ENCODE measurements around the gene PPARA. TPM values are rescaled to one million over a fixed set of nuclear protein-coding genes. Genes with fewer than 3 reads are reported as not detected.

PPARA gene
- polyA plus RNA-seq, 1 of the 3 experiments (the other 2 are of a cell fraction): 4.5 TPM

DNA sequence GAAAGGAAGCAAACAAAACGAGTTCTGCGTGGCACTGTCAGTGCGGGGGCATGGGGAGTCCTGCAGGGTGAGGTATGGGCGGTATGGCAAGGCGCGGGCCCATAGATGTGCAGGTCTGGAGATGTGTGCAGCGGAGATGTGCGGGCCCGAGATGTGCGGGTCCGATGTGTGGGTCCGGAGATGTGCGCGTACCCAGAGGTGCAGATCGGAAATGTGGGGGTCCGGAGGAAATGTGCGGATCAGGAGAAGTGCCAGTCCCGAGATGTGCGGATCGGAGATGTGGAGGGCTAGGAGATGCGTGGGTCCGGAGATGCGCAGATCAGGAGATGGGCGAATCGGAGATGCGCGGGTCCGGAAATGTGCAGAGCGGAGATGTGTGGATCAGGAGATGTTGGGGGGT is 63.8 kb downstream of the PPARA start:
- no peaks in the 10 kb centered on the region for H3K27me3 ChIP-seq (ENCODE audit: insufficient read depth)
- H3K79me2 ChIP-seq (ENCODE audit: insufficient read depth): no peaks in the 10 kb centered on the region
- H3K4me3 ChIP-seq (ENCODE audit: low read depth in 2 of 2, low read length in 1 of 2): no peak overlapping the region
- H3K9me2 ChIP-seq: no peaks in the 10 kb centered on the region
- H3F3A ChIP-seq (replicated peaks; ENCODE audit: insufficient read depth): no peaks in the 10 kb centered on the region
- POLR2A ChIA-PET: no interaction called here
- H3K4me1 ChIP-seq (ENCODE audit: control insufficient read depth in 1 of 2, insufficient read depth in 2 of 2, low read depth in 1 of 2, low read length in 1 of 2): no peaks in the 10 kb centered on the region
- CTCF ChIA-PET: no interaction called here
- no peak overlapping the region for H3K9ac ChIP-seq
- no peak overlapping the region for H3K27ac ChIP-seq (ENCODE audit: low read depth in 2 of 2, low read length in 1 of 2)
- H3K36me3 ChIP-seq (replicated peaks in 1 of 2; ENCODE audit: control insufficient read depth in 1 of 2, insufficient read depth in 2 of 2, low read length in 1 of 2): peaks cover 10 to 26% of the 10 kb centered on the region in 2 experiments
- H3K4me2 ChIP-seq: no peak overlapping the region
- WGBS (ENCODE audit: low lambda C conversion rate): 96% methylated on average over 29 of the region's 29 CpGs
- DNase-seq: no peak
- TF ChIP-seq NRF1 (IDR thresholded peaks at IDR 0.05; ENCODE audit: low read depth, low read length) (no peak), SMC3 (IDR thresholded peaks at IDR 0.05; ENCODE audit: low read depth, low read length) (no peak), RFX5 (IDR thresholded peaks at IDR 0.05; ENCODE audit: low read length) (no peak), FOSL2 (IDR thresholded peaks at IDR 0.05; ENCODE audit: borderline replicate concordance, low read depth) (no peak), FOXM1 (IDR thresholded peaks at IDR 0.05; ENCODE audit: low read depth) (no peak), RAD21 (IDR thresholded peaks at IDR 0.05; ENCODE audit: low read length) (no peak), POLR2AphosphoS5 (IDR thresholded peaks at IDR 0.05; ENCODE audit: low read depth, low read length) (no peak), TAF1 (IDR thresholded peaks at IDR 0.05; ENCODE audit: borderline replicate concordance, low read depth, low read length) (no peak), GATA2 (CRISPR knock-in tag; IDR thresholded peaks at IDR 0.05) (no peak), SIN3A (IDR thresholded peaks at IDR 0.05; ENCODE audit: borderline replicate concordance, low read depth, low read length) (no peak), TEAD4 (IDR thresholded peaks at IDR 0.05; ENCODE audit: borderline replicate concordance, insufficient read depth) (no peak), RCOR1 (IDR thresholded peaks at IDR 0.05; ENCODE audit: low read length) (no peak), NFIC (IDR thresholded peaks at IDR 0.05; ENCODE audit: borderline replicate concordance) (no peak), EZH2phosphoT487 (IDR thresholded peaks at IDR 0.05; ENCODE audit: borderline replicate concordance, low read depth) (no peak)
- TF ChIP-seq, protein P1, sequence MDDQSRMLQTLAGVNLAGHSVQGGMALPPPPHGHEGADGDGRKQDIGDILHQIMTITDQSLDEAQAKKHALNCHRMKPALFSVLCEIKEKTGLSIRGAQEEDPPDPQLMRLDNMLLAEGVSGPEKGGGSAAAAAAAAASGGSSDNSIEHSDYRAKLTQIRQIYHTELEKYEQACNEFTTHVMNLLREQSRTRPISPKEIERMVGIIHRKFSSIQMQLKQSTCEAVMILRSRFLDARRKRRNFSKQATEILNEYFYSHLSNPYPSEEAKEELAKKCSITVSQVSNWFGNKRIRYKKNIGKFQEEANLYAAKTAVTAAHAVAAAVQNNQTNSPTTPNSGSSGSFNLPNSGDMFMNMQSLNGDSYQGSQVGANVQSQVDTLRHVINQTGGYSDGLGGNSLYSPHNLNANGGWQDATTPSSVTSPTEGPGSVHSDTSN (IDR thresholded peaks at IDR 0.05): no peak
- TF ChIP-seq, protein P2, sequence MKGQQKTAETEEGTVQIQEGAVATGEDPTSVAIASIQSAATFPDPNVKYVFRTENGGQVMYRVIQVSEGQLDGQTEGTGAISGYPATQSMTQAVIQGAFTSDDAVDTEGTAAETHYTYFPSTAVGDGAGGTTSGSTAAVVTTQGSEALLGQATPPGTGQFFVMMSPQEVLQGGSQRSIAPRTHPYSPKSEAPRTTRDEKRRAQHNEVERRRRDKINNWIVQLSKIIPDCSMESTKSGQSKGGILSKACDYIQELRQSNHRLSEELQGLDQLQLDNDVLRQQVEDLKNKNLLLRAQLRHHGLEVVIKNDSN (IDR thresholded peaks at IDR 0.05; ENCODE audit: borderline replicate concordance, low read depth): no peak
- TF ChIP-seq, protein P3, sequence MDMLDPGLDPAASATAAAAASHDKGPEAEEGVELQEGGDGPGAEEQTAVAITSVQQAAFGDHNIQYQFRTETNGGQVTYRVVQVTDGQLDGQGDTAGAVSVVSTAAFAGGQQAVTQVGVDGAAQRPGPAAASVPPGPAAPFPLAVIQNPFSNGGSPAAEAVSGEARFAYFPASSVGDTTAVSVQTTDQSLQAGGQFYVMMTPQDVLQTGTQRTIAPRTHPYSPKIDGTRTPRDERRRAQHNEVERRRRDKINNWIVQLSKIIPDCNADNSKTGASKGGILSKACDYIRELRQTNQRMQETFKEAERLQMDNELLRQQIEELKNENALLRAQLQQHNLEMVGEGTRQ (IDR thresholded peaks at IDR 0.05; ENCODE audit: borderline replicate concordance, low read depth, low read length): no peak
- TF ChIP-seq, protein P4, sequence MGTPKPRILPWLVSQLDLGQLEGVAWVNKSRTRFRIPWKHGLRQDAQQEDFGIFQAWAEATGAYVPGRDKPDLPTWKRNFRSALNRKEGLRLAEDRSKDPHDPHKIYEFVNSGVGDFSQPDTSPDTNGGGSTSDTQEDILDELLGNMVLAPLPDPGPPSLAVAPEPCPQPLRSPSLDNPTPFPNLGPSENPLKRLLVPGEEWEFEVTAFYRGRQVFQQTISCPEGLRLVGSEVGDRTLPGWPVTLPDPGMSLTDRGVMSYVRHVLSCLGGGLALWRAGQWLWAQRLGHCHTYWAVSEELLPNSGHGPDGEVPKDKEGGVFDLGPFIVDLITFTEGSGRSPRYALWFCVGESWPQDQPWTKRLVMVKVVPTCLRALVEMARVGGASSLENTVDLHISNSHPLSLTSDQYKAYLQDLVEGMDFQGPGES (IDR thresholded peaks at IDR 0.05; ENCODE audit: low read depth, low read length): no peak
- TF ChIP-seq, protein P5, sequence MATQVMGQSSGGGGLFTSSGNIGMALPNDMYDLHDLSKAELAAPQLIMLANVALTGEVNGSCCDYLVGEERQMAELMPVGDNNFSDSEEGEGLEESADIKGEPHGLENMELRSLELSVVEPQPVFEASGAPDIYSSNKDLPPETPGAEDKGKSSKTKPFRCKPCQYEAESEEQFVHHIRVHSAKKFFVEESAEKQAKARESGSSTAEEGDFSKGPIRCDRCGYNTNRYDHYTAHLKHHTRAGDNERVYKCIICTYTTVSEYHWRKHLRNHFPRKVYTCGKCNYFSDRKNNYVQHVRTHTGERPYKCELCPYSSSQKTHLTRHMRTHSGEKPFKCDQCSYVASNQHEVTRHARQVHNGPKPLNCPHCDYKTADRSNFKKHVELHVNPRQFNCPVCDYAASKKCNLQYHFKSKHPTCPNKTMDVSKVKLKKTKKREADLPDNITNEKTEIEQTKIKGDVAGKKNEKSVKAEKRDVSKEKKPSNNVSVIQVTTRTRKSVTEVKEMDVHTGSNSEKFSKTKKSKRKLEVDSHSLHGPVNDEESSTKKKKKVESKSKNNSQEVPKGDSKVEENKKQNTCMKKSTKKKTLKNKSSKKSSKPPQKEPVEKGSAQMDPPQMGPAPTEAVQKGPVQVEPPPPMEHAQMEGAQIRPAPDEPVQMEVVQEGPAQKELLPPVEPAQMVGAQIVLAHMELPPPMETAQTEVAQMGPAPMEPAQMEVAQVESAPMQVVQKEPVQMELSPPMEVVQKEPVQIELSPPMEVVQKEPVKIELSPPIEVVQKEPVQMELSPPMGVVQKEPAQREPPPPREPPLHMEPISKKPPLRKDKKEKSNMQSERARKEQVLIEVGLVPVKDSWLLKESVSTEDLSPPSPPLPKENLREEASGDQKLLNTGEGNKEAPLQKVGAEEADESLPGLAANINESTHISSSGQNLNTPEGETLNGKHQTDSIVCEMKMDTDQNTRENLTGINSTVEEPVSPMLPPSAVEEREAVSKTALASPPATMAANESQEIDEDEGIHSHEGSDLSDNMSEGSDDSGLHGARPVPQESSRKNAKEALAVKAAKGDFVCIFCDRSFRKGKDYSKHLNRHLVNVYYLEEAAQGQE (IDR thresholded peaks at IDR 0.05; ENCODE audit: low read depth, low read length): no peak
- no peak overlapping the region for H2AFZ ChIP-seq (ENCODE audit: low read depth)
- H3K9me3 ChIP-seq: 0 out of 2 replicates have a peak, but pooled peaks cover 3% of the 10 kb centered on the region
- no peaks in the 10 kb centered on the region for H4K20me1 ChIP-seq (ENCODE audit: insufficient read depth)
